ENCODE results near the gene SCAF8.

The SCAF8 gene

DNA sequence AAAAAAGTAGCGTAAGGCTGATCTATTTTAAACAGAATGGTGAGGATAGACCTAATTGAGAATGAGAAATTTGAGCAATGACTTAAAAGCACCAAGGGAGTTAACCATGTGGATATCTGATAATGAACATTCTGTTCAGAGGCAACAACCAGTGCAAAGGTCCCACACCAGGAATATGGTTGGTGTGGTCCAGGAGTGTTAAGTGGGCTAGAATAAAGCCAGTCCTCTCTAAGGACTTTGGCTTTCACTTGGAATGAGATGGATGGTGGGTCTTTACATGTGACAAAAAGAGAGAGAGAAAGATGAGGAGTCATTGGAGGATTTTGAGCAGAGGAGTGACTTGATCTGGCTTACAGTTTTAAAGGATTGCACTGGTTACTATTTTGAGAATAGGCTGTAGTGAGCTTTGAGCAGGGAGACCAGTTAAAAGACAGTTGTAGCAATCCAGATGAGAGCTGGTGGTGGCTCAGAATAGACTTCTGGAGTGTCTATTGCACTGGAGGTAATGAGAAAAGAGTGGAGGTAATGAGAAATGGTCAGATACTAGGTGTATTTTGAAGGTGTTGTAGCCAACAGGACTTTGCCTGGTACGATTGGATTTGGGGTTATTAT, 89.8 kb downstream of the SCAF8 start:
- DNase-seq (ENCODE audit: low read depth in 4 of 4, low spot score in 1 of 4), result no peak

DNA sequence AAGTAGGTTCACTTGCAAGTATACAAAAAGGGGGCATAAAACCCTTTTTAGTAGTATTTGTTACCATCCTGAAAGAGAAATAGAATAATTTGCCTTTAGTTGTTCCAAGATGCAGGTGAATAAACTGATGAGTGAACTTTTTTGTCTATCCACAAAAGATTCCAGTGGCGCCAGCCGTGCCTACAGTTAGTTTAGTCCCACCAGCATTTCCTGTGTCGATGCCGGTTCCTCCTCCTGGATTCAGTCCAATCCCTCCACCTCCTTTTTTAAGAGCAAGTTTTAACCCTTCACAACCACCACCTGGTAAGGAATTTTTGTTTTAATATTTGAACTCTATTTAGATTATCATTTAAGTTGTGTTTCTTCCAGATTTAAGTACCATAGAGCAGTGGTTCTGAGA, 90.9 kb downstream of the SCAF8 start:
- no peak for DNase-seq (ENCODE audit: low read depth in 4 of 4, low spot score in 1 of 4)

DNA sequence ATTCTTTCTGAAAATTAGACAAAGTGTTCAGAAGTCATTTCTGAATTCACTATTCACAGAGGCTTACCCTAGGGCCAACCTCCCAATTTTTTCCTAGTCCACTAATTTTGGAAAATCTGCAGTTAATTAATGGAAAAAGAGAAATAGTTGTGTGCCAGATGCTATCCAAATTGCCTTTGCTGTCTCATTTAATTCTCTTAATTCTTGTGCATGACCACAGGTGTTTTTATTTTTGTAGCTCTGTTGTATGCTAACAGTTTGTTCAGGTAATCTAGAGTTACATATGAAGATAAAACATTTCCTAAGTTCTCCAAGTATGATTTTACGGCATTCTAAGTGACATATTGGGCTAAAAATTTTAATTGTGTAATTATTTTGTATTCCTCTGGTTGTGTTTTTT, 96.8 kb downstream of the SCAF8 start:
- no peak for DNase-seq (ENCODE audit: low read depth in 4 of 4, low spot score in 1 of 4)

DNA sequence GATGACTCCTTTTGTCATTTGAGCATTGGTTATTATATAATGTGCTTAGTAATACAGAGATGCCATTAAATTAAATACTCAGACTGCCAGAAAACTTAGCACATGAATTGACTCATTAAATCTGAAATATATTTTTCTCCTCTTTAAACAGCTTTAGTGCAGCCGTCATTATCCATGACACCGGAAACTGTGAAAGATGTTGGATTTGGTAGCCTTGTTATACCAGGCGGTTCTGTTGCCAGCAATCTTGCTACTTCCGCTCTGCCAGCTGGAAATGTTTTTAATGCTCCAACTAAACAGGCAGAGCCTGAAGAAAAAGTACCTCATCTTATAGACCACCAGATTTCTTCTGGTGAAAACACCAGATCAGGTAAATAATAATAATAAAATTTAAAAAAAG, 97.6 kb downstream of the SCAF8 start:
- DNase-seq (ENCODE audit: low read depth in 4 of 4, low spot score in 1 of 4), result no peak

DNA sequence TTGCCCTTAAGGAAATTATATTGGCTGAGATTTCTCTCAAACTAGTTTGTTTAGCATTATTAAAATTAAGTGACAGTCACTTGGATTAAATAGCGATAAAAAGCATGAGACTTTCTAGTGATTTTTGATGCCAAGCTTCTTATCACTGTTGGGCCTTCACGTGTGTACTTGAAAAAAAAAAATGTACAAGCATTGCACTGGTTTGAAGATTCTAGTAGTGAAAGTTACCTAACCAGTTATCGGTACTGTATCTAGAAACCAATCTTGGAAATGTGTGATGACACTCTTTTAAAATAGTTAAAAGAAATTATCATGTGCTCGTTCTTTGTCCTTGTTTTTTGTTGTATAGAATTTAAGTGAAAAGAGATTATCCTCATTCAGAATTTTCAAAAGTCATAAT, 102.1 kb downstream of the SCAF8 start:
- no peak for DNase-seq (ENCODE audit: low read depth in 4 of 4, low spot score in 1 of 4)

DNA sequence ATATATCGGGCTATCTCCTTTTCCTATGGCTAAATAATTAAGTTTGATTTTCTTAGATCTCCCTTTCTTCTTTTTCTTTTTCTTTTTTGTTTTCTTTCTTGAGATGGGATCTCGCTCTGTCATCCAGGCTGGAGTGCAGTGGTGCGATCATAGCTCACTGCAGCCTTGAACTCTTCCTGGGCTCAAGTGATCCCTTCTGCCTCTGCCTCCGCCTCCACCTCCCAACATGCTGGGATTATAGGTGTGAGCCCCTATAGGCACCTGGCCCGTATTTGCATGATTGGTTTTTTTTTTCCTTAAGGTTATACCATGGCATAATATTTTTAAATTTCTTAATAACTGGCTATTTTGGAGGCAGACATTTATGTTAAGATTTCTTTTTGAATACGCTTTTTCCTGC, 106.3 kb downstream of the SCAF8 start:
- no peak for DNase-seq (ENCODE audit: low read depth in 4 of 4, low spot score in 1 of 4)

DNA sequence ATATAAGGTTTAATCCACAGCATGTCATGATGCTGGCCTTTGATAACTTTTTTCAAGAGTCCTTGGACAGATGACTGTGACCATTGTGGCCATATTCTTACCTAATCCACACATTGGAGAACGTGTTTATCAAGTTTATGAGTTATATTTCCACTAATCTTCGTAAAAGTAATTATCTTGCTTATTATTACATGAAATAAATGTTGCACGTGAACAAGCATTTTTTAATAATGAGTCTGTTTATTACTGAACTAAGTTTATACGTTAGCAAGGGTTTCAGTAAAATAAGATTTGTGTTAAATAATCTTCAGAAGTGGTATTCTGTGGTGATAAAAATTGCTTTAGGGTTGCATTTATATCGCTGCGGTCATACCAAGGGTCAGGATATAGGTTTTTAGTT, 107.1 kb downstream of the SCAF8 start:
- DNase-seq (ENCODE audit: low read depth in 4 of 4, low spot score in 1 of 4), result no peak

DNA sequence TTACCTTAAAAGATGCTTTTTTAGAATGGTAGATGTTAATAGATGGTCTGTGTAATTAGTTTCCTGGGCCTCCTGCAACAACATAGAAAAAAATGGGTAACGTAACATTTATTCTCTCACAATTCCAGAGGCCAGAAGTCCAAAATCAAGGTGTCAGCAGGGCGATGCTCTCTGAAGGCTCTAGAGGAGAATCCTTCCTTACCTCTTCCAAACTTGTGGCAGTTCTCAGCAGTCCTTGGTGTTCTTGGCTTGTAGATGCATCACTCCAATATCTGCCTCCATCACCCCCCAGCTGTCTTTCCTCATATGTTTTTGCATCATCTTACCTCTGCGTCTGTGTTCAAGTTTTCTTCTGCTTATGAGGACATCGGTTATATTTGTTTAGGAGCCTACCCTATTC, 107.9 kb downstream of the SCAF8 start:
- DNase-seq (ENCODE audit: low read depth in 4 of 4, low spot score in 1 of 4), result no peak

DNA sequence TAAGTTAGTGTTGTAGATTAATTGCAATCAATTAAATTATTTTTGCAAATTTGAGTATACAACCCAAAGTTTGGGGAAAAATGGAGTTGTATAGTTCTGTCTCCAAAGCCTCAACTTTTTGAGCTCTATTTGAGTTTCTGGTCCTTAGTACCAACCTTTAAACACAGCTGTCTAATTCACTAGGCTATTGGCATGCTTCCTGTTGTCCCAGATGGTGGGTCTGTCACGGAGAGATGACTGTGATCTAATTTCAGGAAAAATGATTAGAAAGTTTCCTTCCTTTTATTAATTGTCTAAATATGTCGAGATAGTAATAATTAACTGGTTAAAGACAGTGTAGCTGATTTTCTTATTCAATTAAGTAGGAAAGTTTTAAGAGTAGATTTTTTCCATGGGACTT, 109.6 kb downstream of the SCAF8 start:
- no peak for DNase-seq (ENCODE audit: low read depth in 4 of 4, low spot score in 1 of 4)

DNA sequence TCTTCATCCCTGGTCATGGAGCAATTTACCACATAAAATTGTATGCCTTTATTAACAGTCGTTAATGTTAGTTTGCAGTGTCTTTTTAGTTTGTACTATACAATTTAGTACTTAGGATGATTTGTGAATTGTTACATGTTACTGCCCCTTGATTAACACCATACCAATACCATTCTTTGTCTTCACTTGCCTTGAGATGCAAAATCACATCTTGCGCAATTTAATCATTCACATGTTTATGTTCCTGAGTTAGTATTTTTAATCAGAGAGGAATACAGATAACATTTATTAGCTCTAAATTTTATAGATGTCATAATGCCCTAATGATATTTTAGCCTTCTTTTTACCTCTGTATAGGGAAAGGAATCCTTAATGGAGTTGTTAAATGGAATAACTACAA, 114.1 kb downstream of the SCAF8 start:
- no peak for DNase-seq (ENCODE audit: low read depth in 4 of 4, low spot score in 1 of 4)

DNA sequence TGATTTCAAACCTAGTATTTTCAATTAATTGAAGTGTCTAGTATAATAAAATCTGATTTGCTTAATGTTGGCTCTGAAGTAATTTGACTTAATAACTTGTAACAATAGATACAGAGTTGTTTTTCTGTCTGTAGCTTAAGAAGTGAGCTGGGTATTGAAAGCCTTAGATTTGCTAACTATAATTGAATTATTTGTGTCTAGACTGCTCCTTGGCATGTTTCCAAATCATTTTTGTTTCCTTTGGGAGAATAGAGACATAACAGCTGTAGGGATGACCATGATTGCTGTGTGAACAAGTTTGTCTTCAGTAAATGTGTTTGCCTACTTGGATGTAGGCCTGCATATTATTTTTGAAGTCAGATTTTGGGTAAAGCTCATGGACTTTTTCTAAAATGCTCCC, 115.4 kb downstream of the SCAF8 start:
- DNase-seq (ENCODE audit: low read depth in 4 of 4, low spot score in 1 of 4), result no peak

DNA sequence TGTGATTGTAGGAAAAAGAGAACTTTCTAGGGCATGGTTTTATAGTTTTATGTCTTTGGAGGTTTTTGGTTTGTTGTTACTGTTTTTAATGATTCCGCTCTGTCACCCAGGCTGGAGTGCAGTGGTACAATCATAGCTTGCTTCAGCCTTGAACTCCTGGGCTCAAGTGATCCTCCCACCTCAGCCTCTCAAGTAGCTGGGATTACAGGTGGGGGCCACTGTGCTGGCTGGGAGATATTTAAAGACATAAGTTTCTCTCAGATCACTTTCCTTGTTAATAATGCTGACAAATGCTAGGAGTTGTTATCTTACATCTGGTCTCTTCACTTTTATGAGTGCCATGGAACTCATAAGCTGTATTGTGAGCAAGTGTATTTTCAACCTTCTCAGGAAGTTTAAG, 116.3 kb downstream of the SCAF8 start:
- no peak for DNase-seq (ENCODE audit: low read depth in 4 of 4, low spot score in 1 of 4)

DNA sequence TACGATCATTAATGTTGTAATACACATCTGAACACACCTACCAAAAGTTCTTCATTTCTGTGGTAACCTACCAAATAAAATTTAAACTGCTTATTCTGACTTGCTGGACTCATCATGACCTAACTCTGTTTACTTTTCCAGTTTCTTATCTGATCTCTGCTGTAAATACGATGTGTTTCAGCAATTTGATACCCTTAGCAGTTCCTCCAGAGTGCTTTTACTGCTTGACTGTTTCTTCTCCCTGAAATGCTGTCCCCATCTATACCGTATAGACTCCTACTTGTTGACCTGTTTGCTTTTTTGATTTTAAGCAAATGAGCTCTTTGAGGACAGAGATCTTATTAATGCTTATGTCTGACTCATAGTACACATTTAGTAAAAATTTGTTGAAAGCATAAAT, 119.5 kb downstream of the SCAF8 start:
- no peak for DNase-seq (ENCODE audit: low read depth in 4 of 4, low spot score in 1 of 4)

DNA sequence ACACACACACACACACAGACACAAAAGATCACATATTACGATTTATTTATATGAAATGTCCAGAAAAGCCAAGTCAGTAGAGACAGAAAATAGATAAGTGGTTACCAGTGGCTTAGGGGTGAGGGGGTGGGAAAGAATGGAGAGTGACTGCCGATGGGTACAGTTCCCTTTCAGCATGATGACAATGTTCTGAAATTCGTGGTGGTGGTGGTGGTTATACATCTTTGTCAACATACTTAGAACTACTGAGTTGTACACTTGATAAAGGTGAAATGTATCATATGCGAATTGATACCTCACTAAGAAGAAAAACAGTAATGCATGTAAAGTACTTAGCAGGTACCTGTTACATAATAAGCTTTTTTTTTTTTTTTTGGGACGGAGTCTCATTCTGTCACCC, 124.3 kb downstream of the SCAF8 start:
- no peak for DNase-seq (ENCODE audit: low read depth in 4 of 4, low spot score in 1 of 4)

DNA sequence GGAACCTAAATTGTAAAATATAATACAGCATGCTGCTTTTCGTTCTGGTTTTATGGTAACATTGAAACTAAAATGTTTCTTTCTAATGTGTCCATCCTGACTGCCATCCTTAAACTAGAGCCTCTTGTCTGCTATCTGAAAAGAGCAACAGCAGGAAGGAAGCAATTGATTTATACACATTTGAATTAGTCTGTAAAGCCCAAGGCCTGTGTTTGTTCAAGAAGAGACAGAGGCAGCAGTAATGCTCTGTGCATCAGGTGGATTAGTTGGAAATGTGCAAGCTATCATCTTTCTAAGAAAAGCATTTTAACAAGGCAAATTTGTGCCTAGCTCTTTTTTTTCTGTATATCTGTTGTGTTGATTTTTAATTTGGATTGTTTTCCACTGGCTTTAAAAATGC, 128.6 kb downstream of the SCAF8 start:
- DNase-seq (ENCODE audit: low read depth in 4 of 4, low spot score in 1 of 4), result no peak

DNA sequence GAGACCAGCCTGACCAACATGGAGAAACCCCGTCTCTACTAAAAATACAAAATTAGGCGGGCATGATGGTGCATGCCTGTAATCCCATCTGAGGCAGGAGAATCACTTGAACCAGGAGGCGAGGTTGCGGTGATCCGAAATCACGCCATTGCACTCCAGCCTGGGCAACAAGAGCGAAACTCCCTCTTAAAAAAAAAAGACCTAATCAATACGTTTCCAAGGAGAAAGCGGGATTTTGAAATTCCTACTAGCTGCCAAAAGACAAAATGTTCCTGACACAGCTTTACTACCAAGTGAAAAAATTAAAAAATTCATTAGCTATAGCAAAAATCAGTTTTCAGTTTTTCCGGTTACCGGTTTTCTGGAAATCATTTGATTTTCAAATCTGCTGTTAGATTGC, 129.3 kb downstream of the SCAF8 start:
- no peak for DNase-seq (ENCODE audit: low read depth in 4 of 4, low spot score in 1 of 4)

DNA sequence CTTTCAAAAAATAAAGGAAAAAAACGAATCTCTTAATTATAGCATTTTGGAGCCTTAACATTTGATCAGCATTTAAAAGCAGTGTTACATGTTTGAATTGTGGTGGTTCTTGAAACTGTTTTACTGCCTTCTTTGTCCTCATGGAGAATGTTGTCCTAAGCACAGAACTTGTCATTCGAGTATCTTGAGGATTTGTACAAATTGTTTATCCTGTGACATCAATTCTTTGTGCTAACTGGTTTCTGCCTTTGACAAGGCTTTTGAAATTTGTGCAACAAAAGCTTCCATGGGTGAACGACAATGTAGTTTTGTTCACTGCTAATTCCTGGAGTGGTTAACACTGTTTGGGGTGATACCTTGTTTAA, 130.8 kb downstream of the SCAF8 start:
- no peak for DNase-seq (ENCODE audit: low read depth in 4 of 4, low spot score in 1 of 4)

DNA sequence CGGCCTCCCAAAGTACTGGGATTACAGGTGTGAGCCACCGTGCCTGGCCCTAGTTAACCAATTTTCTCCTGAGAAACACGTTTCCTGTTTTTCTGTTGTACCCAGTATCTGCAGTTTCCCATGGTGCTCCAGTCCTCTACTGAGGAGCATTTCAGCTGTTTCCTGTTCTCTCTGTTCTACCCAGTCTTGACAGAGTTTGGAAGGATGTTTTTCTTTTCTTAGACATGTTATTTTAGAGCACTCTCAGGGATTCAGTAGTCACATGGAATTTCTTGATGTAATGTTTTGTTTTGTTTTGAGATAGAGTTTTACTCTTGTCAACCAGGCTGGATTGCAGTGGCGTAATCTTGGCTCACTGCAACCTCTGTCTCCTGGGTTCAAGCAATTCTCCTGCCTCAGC, 132.1 kb downstream of the SCAF8 start:
- no peak for DNase-seq (ENCODE audit: low read depth in 4 of 4, low spot score in 1 of 4)

DNA sequence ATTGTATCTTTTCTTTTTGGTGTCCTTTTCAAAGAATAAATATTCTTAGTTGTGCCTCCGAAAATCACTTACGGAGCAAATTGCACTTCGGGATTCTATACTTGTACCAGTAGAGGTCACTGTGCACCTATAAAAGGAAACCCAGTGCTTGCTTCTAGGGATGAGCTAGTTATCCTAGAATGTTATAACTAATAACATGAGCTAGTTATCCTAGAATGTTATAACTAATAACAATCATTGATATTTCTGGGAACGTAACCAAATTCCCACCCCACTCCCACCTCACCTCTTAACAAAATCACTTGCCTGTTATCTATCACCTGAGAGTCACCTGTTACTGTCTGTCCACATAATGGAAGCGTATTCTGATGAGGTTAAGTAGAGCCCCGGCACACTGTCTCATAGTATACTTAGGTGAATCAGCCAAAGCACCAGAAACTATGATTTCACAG, 135.0 kb downstream of the SCAF8 start:
- no peak for DNase-seq (ENCODE audit: low read depth in 4 of 4, low spot score in 1 of 4)

DNA sequence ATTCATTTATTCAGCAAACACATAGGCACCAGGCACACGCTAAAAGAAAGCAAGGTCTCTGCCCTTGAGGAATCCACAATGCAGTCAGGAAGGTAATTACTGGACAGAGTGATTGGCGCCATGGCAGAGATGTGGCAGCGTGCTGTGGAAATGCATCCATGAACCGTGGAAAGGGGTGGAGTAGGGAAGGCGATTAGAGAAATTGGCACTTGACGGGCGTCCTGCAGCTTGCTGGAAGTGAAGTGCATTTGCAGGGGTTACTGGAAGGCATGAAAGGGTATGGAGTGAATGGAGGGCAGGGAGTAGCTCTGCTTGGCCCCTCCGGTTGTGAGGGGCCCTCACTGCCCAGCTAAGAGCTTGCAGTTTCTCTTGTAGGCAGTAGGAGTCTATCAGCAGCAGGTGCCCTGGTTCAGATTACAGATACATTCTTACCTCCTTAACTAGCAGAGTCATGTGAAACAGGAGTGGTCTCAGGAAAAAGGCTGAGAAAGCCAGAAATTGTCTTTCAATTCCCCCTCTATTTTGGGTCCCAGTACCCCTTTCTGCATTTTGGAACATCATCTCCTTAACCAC, 139.4 kb downstream of the SCAF8 start:
- DNase-seq (ENCODE audit: low read depth in 4 of 4, low spot score in 1 of 4), result no peak

DNA sequence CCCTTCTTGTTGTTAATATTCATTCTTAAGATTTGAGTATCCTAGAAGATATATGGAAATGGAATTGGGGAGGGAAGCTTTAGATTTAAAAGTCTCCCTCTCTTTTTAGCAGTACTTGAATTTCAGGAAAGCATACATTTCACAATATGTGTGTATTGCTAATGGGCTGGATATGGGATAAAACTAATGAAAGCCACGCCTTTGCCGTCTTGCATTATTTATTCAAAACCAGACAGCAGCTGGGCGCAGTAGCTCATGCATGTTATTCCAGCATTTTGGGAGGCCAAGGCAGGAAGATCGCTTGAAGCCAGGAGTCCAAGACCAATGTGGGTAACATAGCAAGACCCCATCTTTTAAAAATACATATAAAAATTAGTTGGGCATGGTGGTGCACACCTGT, 140.3 kb downstream of the SCAF8 start:
- no peak for DNase-seq (ENCODE audit: low read depth in 4 of 4, low spot score in 1 of 4)

DNA sequence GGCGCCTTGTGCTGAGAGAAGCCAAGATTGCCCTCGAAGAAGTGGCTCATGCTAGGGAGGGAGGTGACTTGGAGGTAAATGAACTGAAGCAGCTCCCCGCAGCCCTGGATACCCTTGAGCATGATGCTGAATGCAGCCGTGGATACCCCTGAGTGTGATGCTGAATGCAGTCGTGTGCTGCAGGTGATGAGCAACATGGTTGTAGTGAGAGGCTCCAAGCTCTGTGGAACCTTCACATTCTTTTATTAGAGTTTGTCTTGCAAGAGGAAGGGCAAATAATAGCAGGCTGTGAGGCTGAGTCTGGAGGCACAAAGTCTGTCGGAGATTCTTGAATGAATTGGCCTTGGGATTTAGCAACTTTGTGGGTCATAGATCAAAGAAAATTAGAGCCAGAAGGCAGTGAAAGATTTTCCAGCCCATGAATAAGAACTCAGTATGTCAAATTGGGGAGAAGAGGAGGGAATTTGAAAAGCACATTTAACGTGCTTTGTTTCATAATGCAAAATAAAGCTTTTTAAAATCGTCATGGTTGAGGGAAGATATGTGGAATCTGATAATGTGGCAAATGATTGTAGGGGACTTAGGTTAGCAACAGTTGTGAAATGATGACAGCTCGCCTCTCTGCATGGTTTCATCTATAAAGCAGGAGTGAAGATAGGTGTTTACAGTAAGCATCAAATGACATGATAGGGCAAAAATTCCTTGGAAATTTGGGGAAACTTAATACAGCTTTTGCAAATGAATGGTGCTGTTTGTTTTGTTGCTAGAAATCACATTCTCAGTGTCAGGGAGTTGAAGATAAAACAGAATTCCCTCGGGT, 141.8 kb downstream of the SCAF8 start:
- DNase-seq (ENCODE audit: low read depth in 4 of 4, low spot score in 1 of 4), result no peak
